GM23338 (cell line): Measurements from ENCODE around the gene VPS13A. TPM values are rescaled to one million over a fixed set of nuclear protein-coding genes. Genes with fewer than 3 reads are reported as not detected.

ENCODE experiments used
- ATAC-seq: fragments of 200-7000 bp; cut with Tn5 transposase; 3 replicates; pipeline ENCODE4 v1.9.1; 2020
- DNase-seq: peaks from one replicate; pipeline ENCODE4 v3.0.0-alpha.2; 2015; ENCODE audit warnings: low spot score
- H2AFZ ChIP-seq: fragments of 200-600 bp; sonication (generic); 2 replicates; pipeline ENCODE4 v1.8.0; 2016; ENCODE audit warnings: antibody characterized with exemption, mild to moderate bottlenecking, moderate library complexity
- H3F3A ChIP-seq: fragments of 200-600 bp; sonication (generic); replicated peaks from 2 replicates; pipeline ENCODE4 v1.8.0; 2017; ENCODE audit warnings: antibody characterized with exemption, mixed run types, low read depth
- H3K27ac ChIP-seq: fragments of 200-600 bp; sonication (generic); 2 replicates; pipeline ENCODE4 v1.6.1; 2016; ENCODE audit warnings: low read depth
- H3K27me3 ChIP-seq: fragments of 200-600 bp; sonication (generic); 2 replicates; pipeline ENCODE4 v1.8.0; 2016; ENCODE audit warnings: mild to moderate bottlenecking, mixed run types, moderate library complexity; ENCODE audit not compliant: insufficient read depth
- H3K36me3 ChIP-seq: fragments of 200-600 bp; sonication (generic); 2 replicates; pipeline ENCODE4 v1.8.0; 2016; ENCODE audit warnings: mild to moderate bottlenecking; ENCODE audit not compliant: insufficient read depth
- H3K4me1 ChIP-seq: fragments of 200-600 bp; sonication (generic); 2 replicates; pipeline ENCODE4 v1.8.0; 2016; ENCODE audit warnings: mild to moderate bottlenecking, moderate library complexity; ENCODE audit not compliant: insufficient read depth
- H3K4me2 ChIP-seq: fragments of 200-600 bp; sonication (generic); 2 replicates; pipeline ENCODE4 v1.7.1; 2017; ENCODE audit warnings: mixed run types
- H3K4me3 ChIP-seq: fragments of 200-600 bp; sonication (generic); 2 replicates; pipeline ENCODE4 v1.6.1; 2016; ENCODE audit warnings: mixed run types
- H3K79me2 ChIP-seq: fragments of 200-600 bp; sonication (generic); replicated peaks from 2 replicates; pipeline ENCODE4 v1.8.0; 2017; ENCODE audit warnings: mild to moderate bottlenecking; ENCODE audit not compliant: insufficient read depth
- H3K9me2 ChIP-seq: fragments of 200-600 bp; sonication (generic); 2 replicates; pipeline ENCODE4 v1.8.0; 2017; ENCODE audit not compliant: insufficient read depth
- H4K20me1 ChIP-seq: fragments of 200-600 bp; sonication (generic); replicated peaks from 2 replicates; pipeline ENCODE4 v1.8.0; 2017; ENCODE audit warnings: mild to moderate bottlenecking; ENCODE audit not compliant: insufficient read depth
- H3K27ac Mint-ChIP-seq: 2 replicates; pipeline ENCODE4 v1.8.0; 2020; ENCODE audit warnings: inconsistent platforms, mild to moderate bottlenecking, moderate library complexity, mixed read lengths
- H3K27me3 Mint-ChIP-seq: 3 replicates; pipeline ENCODE4 v1.8.0; 2022; ENCODE audit warnings: low read depth, mild to moderate bottlenecking, moderate library complexity, mixed read lengths, inconsistent platforms; ENCODE audit not compliant: insufficient read depth, poor library complexity
- H3K36me3 Mint-ChIP-seq: 3 replicates; pipeline ENCODE4 v1.8.0; 2021; ENCODE audit warnings: low read depth, mild to moderate bottlenecking, inconsistent platforms, moderate library complexity, mixed read lengths
- H3K4me1 Mint-ChIP-seq: 3 replicates; pipeline ENCODE4 v1.8.0; 2020; ENCODE audit warnings: mild to moderate bottlenecking, inconsistent platforms, mixed read lengths
- H3K4me3 Mint-ChIP-seq: 3 replicates; pipeline ENCODE4 v1.8.0; 2021; ENCODE audit warnings: moderate library complexity, mild to moderate bottlenecking, inconsistent platforms, mixed read lengths
- H3K9me3 Mint-ChIP-seq: 3 replicates; pipeline ENCODE4 v1.8.0; 2020; ENCODE audit warnings: moderate library complexity, mild to moderate bottlenecking, inconsistent platforms, mixed read lengths
- CREB1 ChIP-seq: fragments of 250-450 bp; sonication (Bioruptor Pico); IDR thresholded peaks from 2 replicates; pipeline ENCODE4 v1.5.0; 2020; ENCODE audit warnings: low read depth, mild to moderate bottlenecking, moderate library complexity
- EZH2 ChIP-seq: fragments of 200-600 bp; sonication (generic); IDR thresholded peaks from one replicate; pipeline ENCODE4 v1.8.0; 2017; ENCODE audit warnings: antibody characterized with exemption, mild to moderate bottlenecking, low read depth; ENCODE audit not compliant: unreplicated experiment
- EZH2phosphoT487 ChIP-seq: fragments of 200-600 bp; sonication (generic); IDR thresholded peaks from one replicate; pipeline ENCODE4 v1.8.1; 2018; ENCODE audit warnings: antibody characterized with exemption; ENCODE audit not compliant: unreplicated experiment
- JUNB ChIP-seq: IDR thresholded peaks from one replicate; pipeline ENCODE4 v1.6.1; 2016; ENCODE audit warnings: antibody characterized with exemption; ENCODE audit not compliant: unreplicated experiment
- NANOG ChIP-seq: IDR thresholded peaks from 2 replicates; pipeline ENCODE4 v1.6.1; 2016; ENCODE audit warnings: antibody characterized with exemption, borderline replicate concordance
- POLR2AphosphoS5 ChIP-seq: IDR thresholded peaks from 2 replicates; pipeline ENCODE4 v1.6.1; 2016; ENCODE audit warnings: antibody characterized with exemption, low read depth
- STAT1 ChIP-seq: IDR thresholded peaks from one replicate; pipeline ENCODE4 v1.6.1; 2016; ENCODE audit warnings: antibody characterized with exemption; ENCODE audit not compliant: unreplicated experiment
- ZNF114 ChIP-seq: fragments of 250-450 bp; sonication (Bioruptor Pico); IDR thresholded peaks from 2 replicates; pipeline ENCODE4 v1.5.0; 2020; ENCODE audit warnings: mild to moderate bottlenecking, moderate library complexity
- ZNF331 ChIP-seq: fragments of 250-450 bp; sonication (Bioruptor Pico); IDR thresholded peaks from 2 replicates; pipeline ENCODE4 v1.5.0; 2020; ENCODE audit warnings: low read depth, mild to moderate bottlenecking, moderate library complexity
- polyA plus RNA-seq: library from polyadenylated mRNA; unstranded; fragments of >200 nt; fragmentation: Nextera tagmentation; extraction: Ambion mirVana; gene quantifications from 2 replicates; pipeline ENCODE4 v1.2.1, GENCODE V29; 2016
- total RNA-seq: library from RNA; depleted of rRNA; stranded (reverse); fragments of >200 nt; shearing (Covaris generic); gene quantifications from 2 replicates; pipeline ENCODE4 v1.2.3, GENCODE V29; 2014
- TF ChIP-seq, protein P1 (sequence below), 2 experiments: fragments of 200-600 bp in 1 of 2; sonication (generic) in 1 of 2; conservative IDR thresholded peaks; 2 replicates each; pipeline versions ENCODE4 v1.5.1 to v1.6.1; 2016 to 2017; ENCODE audit warnings: antibody characterized with exemption in 2 of 2, low read depth in 2 of 2, mild to moderate bottlenecking in 2 of 2, moderate library complexity in 1 of 2
- TF ChIP-seq, protein P2 (sequence below): IDR thresholded peaks from 2 replicates; pipeline ENCODE4 v1.6.1; 2016; ENCODE audit warnings: antibody characterized with exemption
- TF ChIP-seq, protein P3 (sequence below): IDR thresholded peaks from one replicate; pipeline ENCODE4 v1.6.1; 2018; ENCODE audit warnings: antibody characterized with exemption; ENCODE audit not compliant: unreplicated experiment
- TF ChIP-seq, protein P4 (sequence below): fragments of 250-450 bp; sonication (Bioruptor Pico); IDR thresholded peaks from 2 replicates; pipeline ENCODE4 v1.5.0; 2020; ENCODE audit warnings: mild to moderate bottlenecking, moderate library complexity

Gene VPS13A
- total and polyA plus RNA-seq, 2 experiments from 2014 or later = 45.9 to 68.1 TPM

- Histone ChIP-seq H3F3A (no peaks in the 10 kb centered on the region; the same call in 1 of the 2 replicates), H3K4me1 (no peaks in the 10 kb centered on the region; the same call in 1 of the 2 replicates), H4K20me1 (no peaks in the 10 kb centered on the region), H3K27ac (no peak overlapping the region), H3K9me2 (no peaks in the 10 kb centered on the region; the same call in 1 of the 2 replicates), H3K4me2 (no peak overlapping the region), H2AFZ (no peak overlapping the region), H3K27me3 (no peaks in the 10 kb centered on the region), H3K36me3 (no peaks in the 10 kb centered on the region), H3K4me3 (no peak overlapping the region), H3K79me2 (no peaks in the 10 kb centered on the region)
- DNase-seq = no peak
- Mint-ChIP-seq H3K4me1 (peaks cover 1% of the 10 kb centered on the region), H3K4me3 (no peak overlapping the region), H3K27me3 (peaks cover 3% of the 10 kb centered on the region), H3K9me3 (no peaks in the 10 kb centered on the region; the same call in 2 of the 3 replicates), H3K27ac (no peak overlapping the region), H3K36me3 (no peaks in the 10 kb centered on the region)
- no peak for ATAC-seq
- TF ChIP-seq, protein P1, sequence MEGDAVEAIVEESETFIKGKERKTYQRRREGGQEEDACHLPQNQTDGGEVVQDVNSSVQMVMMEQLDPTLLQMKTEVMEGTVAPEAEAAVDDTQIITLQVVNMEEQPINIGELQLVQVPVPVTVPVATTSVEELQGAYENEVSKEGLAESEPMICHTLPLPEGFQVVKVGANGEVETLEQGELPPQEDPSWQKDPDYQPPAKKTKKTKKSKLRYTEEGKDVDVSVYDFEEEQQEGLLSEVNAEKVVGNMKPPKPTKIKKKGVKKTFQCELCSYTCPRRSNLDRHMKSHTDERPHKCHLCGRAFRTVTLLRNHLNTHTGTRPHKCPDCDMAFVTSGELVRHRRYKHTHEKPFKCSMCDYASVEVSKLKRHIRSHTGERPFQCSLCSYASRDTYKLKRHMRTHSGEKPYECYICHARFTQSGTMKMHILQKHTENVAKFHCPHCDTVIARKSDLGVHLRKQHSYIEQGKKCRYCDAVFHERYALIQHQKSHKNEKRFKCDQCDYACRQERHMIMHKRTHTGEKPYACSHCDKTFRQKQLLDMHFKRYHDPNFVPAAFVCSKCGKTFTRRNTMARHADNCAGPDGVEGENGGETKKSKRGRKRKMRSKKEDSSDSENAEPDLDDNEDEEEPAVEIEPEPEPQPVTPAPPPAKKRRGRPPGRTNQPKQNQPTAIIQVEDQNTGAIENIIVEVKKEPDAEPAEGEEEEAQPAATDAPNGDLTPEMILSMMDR (conservative IDR thresholded peaks at IDR 0.05; ENCODE audit: low read depth in 2 of 2) = no peak
- TF ChIP-seq, protein P2, sequence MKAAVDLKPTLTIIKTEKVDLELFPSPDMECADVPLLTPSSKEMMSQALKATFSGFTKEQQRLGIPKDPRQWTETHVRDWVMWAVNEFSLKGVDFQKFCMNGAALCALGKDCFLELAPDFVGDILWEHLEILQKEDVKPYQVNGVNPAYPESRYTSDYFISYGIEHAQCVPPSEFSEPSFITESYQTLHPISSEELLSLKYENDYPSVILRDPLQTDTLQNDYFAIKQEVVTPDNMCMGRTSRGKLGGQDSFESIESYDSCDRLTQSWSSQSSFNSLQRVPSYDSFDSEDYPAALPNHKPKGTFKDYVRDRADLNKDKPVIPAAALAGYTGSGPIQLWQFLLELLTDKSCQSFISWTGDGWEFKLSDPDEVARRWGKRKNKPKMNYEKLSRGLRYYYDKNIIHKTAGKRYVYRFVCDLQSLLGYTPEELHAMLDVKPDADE = no peak
- TF ChIP-seq, protein P3, sequence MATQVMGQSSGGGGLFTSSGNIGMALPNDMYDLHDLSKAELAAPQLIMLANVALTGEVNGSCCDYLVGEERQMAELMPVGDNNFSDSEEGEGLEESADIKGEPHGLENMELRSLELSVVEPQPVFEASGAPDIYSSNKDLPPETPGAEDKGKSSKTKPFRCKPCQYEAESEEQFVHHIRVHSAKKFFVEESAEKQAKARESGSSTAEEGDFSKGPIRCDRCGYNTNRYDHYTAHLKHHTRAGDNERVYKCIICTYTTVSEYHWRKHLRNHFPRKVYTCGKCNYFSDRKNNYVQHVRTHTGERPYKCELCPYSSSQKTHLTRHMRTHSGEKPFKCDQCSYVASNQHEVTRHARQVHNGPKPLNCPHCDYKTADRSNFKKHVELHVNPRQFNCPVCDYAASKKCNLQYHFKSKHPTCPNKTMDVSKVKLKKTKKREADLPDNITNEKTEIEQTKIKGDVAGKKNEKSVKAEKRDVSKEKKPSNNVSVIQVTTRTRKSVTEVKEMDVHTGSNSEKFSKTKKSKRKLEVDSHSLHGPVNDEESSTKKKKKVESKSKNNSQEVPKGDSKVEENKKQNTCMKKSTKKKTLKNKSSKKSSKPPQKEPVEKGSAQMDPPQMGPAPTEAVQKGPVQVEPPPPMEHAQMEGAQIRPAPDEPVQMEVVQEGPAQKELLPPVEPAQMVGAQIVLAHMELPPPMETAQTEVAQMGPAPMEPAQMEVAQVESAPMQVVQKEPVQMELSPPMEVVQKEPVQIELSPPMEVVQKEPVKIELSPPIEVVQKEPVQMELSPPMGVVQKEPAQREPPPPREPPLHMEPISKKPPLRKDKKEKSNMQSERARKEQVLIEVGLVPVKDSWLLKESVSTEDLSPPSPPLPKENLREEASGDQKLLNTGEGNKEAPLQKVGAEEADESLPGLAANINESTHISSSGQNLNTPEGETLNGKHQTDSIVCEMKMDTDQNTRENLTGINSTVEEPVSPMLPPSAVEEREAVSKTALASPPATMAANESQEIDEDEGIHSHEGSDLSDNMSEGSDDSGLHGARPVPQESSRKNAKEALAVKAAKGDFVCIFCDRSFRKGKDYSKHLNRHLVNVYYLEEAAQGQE = no peak
- TF ChIP-seq CREB1 (CRISPR knock-in tag) (no peak), JUNB (no peak), ZNF114 (CRISPR knock-in tag) (no peak), POLR2AphosphoS5 (no peak), EZH2 (no peak), ZNF331 (no peak), EZH2phosphoT487 (no peak), STAT1 (no peak), NANOG (no peak)
- TF ChIP-seq, protein P4, sequence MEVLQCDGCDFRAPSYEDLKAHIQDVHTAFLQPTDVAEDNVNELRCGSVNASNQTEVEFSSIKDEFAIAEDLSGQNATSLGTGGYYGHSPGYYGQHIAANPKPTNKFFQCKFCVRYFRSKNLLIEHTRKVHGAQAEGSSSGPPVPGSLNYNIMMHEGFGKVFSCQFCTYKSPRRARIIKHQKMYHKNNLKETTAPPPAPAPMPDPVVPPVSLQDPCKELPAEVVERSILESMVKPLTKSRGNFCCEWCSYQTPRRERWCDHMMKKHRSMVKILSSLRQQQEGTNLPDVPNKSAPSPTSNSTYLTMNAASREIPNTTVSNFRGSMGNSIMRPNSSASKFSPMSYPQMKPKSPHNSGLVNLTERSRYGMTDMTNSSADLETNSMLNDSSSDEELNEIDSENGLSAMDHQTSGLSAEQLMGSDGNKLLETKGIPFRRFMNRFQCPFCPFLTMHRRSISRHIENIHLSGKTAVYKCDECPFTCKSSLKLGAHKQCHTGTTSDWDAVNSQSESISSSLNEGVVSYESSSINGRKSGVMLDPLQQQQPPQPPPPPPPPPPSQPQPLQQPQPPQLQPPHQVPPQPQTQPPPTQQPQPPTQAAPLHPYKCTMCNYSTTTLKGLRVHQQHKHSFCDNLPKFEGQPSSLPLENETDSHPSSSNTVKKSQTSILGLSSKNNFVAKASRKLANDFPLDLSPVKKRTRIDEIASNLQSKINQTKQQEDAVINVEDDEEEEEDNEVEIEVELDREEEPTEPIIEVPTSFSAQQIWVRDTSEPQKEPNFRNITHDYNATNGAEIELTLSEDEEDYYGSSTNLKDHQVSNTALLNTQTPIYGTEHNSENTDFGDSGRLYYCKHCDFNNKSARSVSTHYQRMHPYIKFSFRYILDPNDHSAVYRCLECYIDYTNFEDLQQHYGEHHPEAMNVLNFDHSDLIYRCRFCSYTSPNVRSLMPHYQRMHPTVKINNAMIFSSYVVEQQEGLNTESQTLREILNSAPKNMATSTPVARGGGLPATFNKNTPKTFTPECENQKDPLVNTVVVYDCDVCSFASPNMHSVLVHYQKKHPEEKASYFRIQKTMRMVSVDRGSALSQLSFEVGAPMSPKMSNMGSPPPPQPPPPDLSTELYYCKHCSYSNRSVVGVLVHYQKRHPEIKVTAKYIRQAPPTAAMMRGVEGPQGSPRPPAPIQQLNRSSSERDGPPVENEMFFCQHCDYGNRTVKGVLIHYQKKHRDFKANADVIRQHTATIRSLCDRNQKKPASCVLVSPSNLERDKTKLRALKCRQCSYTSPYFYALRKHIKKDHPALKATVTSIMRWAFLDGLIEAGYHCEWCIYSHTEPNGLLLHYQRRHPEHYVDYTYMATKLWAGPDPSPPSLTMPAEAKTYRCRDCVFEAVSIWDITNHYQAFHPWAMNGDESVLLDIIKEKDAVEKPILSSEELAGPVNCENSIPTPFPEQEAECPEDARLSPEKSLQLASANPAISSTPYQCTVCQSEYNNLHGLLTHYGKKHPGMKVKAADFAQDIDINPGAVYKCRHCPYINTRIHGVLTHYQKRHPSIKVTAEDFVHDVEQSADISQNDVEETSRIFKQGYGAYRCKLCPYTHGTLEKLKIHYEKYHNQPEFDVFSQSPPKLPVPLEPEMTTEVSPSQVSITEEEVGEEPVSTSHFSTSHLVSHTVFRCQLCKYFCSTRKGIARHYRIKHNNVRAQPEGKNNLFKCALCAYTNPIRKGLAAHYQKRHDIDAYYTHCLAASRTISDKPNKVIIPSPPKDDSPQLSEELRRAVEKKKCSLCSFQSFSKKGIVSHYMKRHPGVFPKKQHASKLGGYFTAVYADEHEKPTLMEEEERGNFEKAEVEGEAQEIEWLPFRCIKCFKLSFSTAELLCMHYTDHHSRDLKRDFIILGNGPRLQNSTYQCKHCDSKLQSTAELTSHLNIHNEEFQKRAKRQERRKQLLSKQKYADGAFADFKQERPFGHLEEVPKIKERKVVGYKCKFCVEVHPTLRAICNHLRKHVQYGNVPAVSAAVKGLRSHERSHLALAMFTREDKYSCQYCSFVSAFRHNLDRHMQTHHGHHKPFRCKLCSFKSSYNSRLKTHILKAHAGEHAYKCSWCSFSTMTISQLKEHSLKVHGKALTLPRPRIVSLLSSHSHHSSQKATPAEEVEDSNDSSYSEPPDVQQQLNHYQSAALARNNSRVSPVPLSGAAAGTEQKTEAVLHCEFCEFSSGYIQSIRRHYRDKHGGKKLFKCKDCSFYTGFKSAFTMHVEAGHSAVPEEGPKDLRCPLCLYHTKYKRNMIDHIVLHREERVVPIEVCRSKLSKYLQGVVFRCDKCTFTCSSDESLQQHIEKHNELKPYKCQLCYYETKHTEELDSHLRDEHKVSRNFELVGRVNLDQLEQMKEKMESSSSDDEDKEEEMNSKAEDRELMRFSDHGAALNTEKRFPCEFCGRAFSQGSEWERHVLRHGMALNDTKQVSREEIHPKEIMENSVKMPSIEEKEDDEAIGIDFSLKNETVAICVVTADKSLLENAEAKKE (CRISPR knock-in tag) = no peak
Measured at GRCh38 chr9:77161191-77161590, 16.1 kb upstream of the VPS13A start.
